WTC11 (cell line): ENCODE results near the gene SLFN14. TPM values are rescaled to one million over a fixed set of nuclear protein-coding genes. Genes with fewer than 3 reads are reported as not detected.

ENCODE experiments used
- ATAC-seq: fragments of 200-7000 bp; cut with Tn5 transposase; 2 replicates; pipeline ENCODE4 v1.10.0; 2021; ENCODE audit warnings: mild to moderate bottlenecking, moderate library complexity
- CTCF ChIA-PET: fragments of 300-600 bp; sonication (Branson Sonifier 250); formaldehyde crosslinking; loops from one replicate; lab custom pipeline; 2021; ENCODE audit warnings: antibody characterized with exemption; lab: Charles Lee
- POLR2A ChIA-PET: fragments of 350-600 bp; sonication (Branson Sonifier 250); formaldehyde crosslinking; loops from one replicate; lab custom pipeline; 2021; ENCODE audit warnings: antibody characterized with exemption; lab: Charles Lee
- DNase-seq: peaks from one replicate; pipeline ENCODE4 v3.0.0; 2021; ENCODE audit warnings: low spot score
- H3K27ac Mint-ChIP-seq: 2 replicates; pipeline ENCODE4 v1.8.0; 2021; ENCODE audit warnings: mixed read lengths
- H3K27me3 Mint-ChIP-seq: 2 replicates; pipeline ENCODE4 v1.8.0; 2021; ENCODE audit warnings: low read depth, mild to moderate bottlenecking, moderate library complexity, mixed read lengths
- H3K36me3 Mint-ChIP-seq: 2 replicates; pipeline ENCODE4 v1.8.0; 2021; ENCODE audit warnings: mixed read lengths
- H3K4me1 Mint-ChIP-seq: 2 replicates; pipeline ENCODE4 v1.8.0; 2022; ENCODE audit warnings: mixed read lengths
- H3K4me3 Mint-ChIP-seq: 2 replicates; pipeline ENCODE4 v1.8.0; 2021; ENCODE audit warnings: mild to moderate bottlenecking, moderate library complexity, mixed read lengths
- H3K9me3 Mint-ChIP-seq: 2 replicates; pipeline ENCODE4 v1.8.0; 2021; ENCODE audit warnings: mixed read lengths
- CREB1 ChIP-seq: sonication (generic); formaldehyde crosslinking; IDR thresholded peaks from 2 replicates; pipeline ENCODE4 v1.8.0; 2023; ENCODE audit warnings: mild to moderate bottlenecking, missing genetic modification reagents
- CREM ChIP-seq: sonication (generic); formaldehyde crosslinking; IDR thresholded peaks from 2 replicates; pipeline ENCODE4 v1.8.1; 2022; ENCODE audit warnings: mild to moderate bottlenecking, missing genetic modification reagents, moderate library complexity
- ETV6 ChIP-seq: sonication (generic); formaldehyde crosslinking; IDR thresholded peaks from 2 replicates; pipeline ENCODE4 v1.8.1; 2022; ENCODE audit warnings: mild to moderate bottlenecking, missing genetic modification reagents
- FOXJ3 ChIP-seq: sonication (generic); formaldehyde crosslinking; IDR thresholded peaks from 2 replicates; pipeline ENCODE4 v1.9.0; 2021; ENCODE audit warnings: missing genetic modification reagents, mild to moderate bottlenecking, borderline replicate concordance
- FOXK1 ChIP-seq: sonication (generic); formaldehyde crosslinking; IDR thresholded peaks from 2 replicates; pipeline ENCODE4 v1.8.0; 2022; ENCODE audit warnings: mild to moderate bottlenecking, moderate library complexity, missing genetic modification reagents
- FOXP1 ChIP-seq: sonication (generic); formaldehyde crosslinking; IDR thresholded peaks from 2 replicates; pipeline ENCODE4 v1.8.0; 2022; ENCODE audit warnings: missing genetic modification reagents, mild to moderate bottlenecking, moderate library complexity, borderline replicate concordance
- HMGA2 ChIP-seq: fragments of 250-450 bp; sonication (Bioruptor Pico); IDR thresholded peaks from 2 replicates; pipeline ENCODE4 v1.4.0; 2021; ENCODE audit warnings: mild to moderate bottlenecking, moderate library complexity
- IRF2 ChIP-seq: sonication (generic); formaldehyde crosslinking; IDR thresholded peaks from 2 replicates; pipeline ENCODE4 v1.8.0; 2022; ENCODE audit warnings: low read depth, missing genetic modification reagents, borderline replicate concordance
- JUN ChIP-seq: sonication (generic); formaldehyde crosslinking; IDR thresholded peaks from 2 replicates; pipeline ENCODE4 v1.8.0; 2023; ENCODE audit warnings: mild to moderate bottlenecking, missing genetic modification reagents
- MXD4 ChIP-seq: fragments of 250-450 bp; sonication (Bioruptor Pico); IDR thresholded peaks from 2 replicates; pipeline ENCODE4 v1.8.0; 2021; ENCODE audit warnings: mild to moderate bottlenecking, moderate library complexity, borderline replicate concordance
- MYBL2 ChIP-seq: sonication (generic); formaldehyde crosslinking; IDR thresholded peaks from 2 replicates; pipeline ENCODE4 v1.8.1; 2023; ENCODE audit warnings: mild to moderate bottlenecking, moderate library complexity, missing genetic modification reagents
- SMAD3 ChIP-seq: sonication (generic); formaldehyde crosslinking; IDR thresholded peaks from 2 replicates; pipeline ENCODE4 v1.8.0; 2022; ENCODE audit warnings: missing genetic modification reagents, mild to moderate bottlenecking, borderline replicate concordance
- ZNF317 ChIP-seq: sonication (generic); formaldehyde crosslinking; IDR thresholded peaks from 2 replicates; pipeline ENCODE4 v1.8.1; 2023; ENCODE audit warnings: low read depth, mild to moderate bottlenecking, moderate library complexity, missing genetic modification reagents, borderline replicate concordance
- ZNF671 ChIP-seq: fragments of 250-450 bp; sonication (Bioruptor Pico); IDR thresholded peaks from 2 replicates; pipeline ENCODE4 v1.8.0; 2021; ENCODE audit warnings: mild to moderate bottlenecking
- total RNA-seq: library from RNA; stranded (reverse); gene quantifications from 3 replicates; pipeline ENCODE4 v1.2.3, GENCODE V29; 2021
- TF ChIP-seq, protein P1 (sequence below): sonication (generic); formaldehyde crosslinking; IDR thresholded peaks from 2 replicates; pipeline ENCODE4 v1.8.1; 2023; ENCODE audit warnings: mild to moderate bottlenecking, missing genetic modification reagents, moderate library complexity
- TF ChIP-seq, protein P2 (sequence below): sonication (generic); formaldehyde crosslinking; IDR thresholded peaks from 2 replicates; pipeline ENCODE4 v1.8.0; 2022; ENCODE audit warnings: mild to moderate bottlenecking, missing genetic modification reagents
- TF ChIP-seq, protein P3 (sequence below): fragments of 250-450 bp; sonication (Bioruptor Pico); IDR thresholded peaks from 2 replicates; pipeline ENCODE4 v1.9.0; 2021; ENCODE audit warnings: mild to moderate bottlenecking
- TF ChIP-seq, protein P4 (sequence below): sonication (generic); formaldehyde crosslinking; IDR thresholded peaks from 2 replicates; pipeline ENCODE4 v1.8.1; 2023; ENCODE audit warnings: mild to moderate bottlenecking, missing genetic modification reagents, borderline replicate concordance
- TF ChIP-seq, protein P5 (sequence below): sonication (generic); formaldehyde crosslinking; IDR thresholded peaks from 2 replicates; pipeline ENCODE4 v1.8.1; 2023; ENCODE audit warnings: mild to moderate bottlenecking, missing genetic modification reagents

SLFN14 gene
- total RNA-seq, 1 experiment from 2014 or later, result not detected

DNA sequence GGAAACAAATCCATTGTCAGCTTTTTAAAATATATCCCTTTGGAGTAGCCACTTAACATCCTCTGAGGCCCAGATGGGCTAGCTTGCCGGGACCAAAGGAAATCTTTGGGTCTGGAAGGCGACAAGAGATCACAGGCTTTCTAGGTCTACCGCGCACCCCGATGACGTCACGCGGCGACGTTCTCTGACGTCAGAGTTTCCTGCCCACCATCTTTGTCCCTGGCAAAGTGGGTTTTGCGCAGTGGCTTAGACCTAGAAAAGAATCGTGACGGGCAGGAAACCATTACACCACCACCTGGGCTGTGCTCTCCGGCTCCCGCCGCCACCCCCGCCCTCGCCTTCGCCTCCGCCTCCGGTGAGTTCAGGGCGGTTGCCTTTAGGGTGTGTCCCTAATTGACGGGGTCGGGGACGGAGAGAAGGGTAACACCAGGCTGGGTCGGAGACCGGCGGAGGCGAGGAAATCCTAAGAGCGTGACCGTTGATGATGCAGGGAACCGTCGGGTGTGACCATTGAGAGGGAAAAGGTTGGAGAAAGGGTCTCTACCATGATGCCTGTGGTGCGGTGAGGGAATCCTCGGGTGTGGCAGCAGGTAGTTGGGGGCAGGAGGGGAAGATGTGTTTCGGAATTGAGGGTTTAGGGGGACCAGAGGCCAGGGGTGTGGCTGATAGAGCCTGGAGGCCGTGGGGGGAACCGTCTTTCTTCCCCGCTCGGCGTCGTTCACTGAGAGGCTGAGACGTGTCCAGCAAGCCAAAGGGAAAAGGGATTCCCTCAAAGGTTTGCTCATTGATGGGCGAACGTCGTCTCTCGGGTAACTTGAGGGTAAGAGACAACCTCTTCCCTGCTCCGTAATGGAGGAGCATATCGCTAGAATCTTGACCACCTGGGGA lies 26.7 kb upstream of the SLFN14 start, which contains the start of gene AP2B1 (continued):
- TF ChIP-seq MYBL2 (CRISPR knock-in tag), result peak; percentile 75; the same call in 1 of the 2 replicates
- TF ChIP-seq MXD4 (CRISPR knock-in tag), result no peak
- peak; percentile 69; the same call in 1 of the 2 replicates for TF ChIP-seq FOXP1 (CRISPR knock-in tag)
- TF ChIP-seq ETV6 (CRISPR knock-in tag), result peak; percentile 84
- TF ChIP-seq CREB1 (CRISPR knock-in tag), result peak; percentile 94
- TF ChIP-seq FOXK1 (CRISPR knock-in tag), result peak; percentile 85; the same call in 1 of the 2 replicates
- peak; percentile 100 for TF ChIP-seq CREM (CRISPR knock-in tag)
- TF ChIP-seq, protein P1, sequence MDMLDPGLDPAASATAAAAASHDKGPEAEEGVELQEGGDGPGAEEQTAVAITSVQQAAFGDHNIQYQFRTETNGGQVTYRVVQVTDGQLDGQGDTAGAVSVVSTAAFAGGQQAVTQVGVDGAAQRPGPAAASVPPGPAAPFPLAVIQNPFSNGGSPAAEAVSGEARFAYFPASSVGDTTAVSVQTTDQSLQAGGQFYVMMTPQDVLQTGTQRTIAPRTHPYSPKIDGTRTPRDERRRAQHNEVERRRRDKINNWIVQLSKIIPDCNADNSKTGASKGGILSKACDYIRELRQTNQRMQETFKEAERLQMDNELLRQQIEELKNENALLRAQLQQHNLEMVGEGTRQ (CRISPR knock-in tag), result no peak; the same call in 1 of the 2 replicates
- TF ChIP-seq, protein P2, sequence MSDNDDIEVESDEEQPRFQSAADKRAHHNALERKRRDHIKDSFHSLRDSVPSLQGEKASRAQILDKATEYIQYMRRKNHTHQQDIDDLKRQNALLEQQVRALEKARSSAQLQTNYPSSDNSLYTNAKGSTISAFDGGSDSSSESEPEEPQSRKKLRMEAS, result peak; percentile 88
- 0 out of 2 replicates have a peak, but pooled peaks have one; percentile 5 for TF ChIP-seq HMGA2 (CRISPR knock-in tag)

DNA sequence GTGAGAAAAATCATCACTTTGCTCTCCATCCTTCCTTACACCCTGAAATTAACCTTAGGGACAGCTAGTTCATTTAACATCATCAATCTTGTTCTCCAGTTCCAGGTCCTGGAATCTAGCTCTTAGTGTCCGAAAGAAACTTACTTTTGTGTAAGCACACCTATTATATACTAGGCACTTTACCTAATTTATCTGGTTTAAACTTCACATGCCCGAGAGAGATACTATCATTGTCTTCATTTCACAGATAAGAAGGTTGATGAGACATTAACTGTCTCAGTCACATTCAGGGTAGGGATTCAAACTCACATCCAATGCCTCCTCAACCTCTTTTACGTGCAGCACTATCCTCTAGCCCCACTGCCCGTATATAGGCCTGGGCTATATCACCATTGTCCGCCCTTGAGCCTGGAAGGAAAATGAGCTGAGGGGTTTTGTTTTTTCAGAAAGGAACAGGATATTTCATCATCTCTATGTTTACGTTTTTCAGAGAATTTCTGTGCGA lies 26.0 kb upstream of the SLFN14 start:
- CTCF ChIA-PET, result interaction anchor here (0.8 to 2.1 kb wide), 5 partner anchors 8 to 177 kb away, joined by 3 to 12 read pairs (median 4); no protein-coding TSS in a partner anchor
- TF ChIP-seq JUN (no peak), SMAD3 (CRISPR knock-in tag) (no peak), MYBL2 (CRISPR knock-in tag) (no peak), IRF2 (CRISPR knock-in tag) (no peak), ZNF317 (no peak), CREM (CRISPR knock-in tag) (no peak), ZNF671 (CRISPR knock-in tag) (no peak), FOXJ3 (CRISPR knock-in tag) (no peak)
- TF ChIP-seq, protein P3, sequence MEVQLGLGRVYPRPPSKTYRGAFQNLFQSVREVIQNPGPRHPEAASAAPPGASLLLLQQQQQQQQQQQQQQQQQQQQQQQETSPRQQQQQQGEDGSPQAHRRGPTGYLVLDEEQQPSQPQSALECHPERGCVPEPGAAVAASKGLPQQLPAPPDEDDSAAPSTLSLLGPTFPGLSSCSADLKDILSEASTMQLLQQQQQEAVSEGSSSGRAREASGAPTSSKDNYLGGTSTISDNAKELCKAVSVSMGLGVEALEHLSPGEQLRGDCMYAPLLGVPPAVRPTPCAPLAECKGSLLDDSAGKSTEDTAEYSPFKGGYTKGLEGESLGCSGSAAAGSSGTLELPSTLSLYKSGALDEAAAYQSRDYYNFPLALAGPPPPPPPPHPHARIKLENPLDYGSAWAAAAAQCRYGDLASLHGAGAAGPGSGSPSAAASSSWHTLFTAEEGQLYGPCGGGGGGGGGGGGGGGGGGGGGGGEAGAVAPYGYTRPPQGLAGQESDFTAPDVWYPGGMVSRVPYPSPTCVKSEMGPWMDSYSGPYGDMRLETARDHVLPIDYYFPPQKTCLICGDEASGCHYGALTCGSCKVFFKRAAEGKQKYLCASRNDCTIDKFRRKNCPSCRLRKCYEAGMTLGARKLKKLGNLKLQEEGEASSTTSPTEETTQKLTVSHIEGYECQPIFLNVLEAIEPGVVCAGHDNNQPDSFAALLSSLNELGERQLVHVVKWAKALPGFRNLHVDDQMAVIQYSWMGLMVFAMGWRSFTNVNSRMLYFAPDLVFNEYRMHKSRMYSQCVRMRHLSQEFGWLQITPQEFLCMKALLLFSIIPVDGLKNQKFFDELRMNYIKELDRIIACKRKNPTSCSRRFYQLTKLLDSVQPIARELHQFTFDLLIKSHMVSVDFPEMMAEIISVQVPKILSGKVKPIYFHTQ (CRISPR knock-in tag), result no peak
- TF ChIP-seq, protein P4, sequence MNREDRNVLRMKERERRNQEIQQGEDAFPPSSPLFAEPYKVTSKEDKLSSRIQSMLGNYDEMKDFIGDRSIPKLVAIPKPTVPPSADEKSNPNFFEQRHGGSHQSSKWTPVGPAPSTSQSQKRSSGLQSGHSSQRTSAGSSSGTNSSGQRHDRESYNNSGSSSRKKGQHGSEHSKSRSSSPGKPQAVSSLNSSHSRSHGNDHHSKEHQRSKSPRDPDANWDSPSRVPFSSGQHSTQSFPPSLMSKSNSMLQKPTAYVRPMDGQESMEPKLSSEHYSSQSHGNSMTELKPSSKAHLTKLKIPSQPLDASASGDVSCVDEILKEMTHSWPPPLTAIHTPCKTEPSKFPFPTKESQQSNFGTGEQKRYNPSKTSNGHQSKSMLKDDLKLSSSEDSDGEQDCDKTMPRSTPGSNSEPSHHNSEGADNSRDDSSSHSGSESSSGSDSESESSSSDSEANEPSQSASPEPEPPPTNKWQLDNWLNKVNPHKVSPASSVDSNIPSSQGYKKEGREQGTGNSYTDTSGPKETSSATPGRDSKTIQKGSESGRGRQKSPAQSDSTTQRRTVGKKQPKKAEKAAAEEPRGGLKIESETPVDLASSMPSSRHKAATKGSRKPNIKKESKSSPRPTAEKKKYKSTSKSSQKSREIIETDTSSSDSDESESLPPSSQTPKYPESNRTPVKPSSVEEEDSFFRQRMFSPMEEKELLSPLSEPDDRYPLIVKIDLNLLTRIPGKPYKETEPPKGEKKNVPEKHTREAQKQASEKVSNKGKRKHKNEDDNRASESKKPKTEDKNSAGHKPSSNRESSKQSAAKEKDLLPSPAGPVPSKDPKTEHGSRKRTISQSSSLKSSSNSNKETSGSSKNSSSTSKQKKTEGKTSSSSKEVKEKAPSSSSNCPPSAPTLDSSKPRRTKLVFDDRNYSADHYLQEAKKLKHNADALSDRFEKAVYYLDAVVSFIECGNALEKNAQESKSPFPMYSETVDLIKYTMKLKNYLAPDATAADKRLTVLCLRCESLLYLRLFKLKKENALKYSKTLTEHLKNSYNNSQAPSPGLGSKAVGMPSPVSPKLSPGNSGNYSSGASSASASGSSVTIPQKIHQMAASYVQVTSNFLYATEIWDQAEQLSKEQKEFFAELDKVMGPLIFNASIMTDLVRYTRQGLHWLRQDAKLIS (CRISPR knock-in tag), result no peak
- TF ChIP-seq, protein P5, sequence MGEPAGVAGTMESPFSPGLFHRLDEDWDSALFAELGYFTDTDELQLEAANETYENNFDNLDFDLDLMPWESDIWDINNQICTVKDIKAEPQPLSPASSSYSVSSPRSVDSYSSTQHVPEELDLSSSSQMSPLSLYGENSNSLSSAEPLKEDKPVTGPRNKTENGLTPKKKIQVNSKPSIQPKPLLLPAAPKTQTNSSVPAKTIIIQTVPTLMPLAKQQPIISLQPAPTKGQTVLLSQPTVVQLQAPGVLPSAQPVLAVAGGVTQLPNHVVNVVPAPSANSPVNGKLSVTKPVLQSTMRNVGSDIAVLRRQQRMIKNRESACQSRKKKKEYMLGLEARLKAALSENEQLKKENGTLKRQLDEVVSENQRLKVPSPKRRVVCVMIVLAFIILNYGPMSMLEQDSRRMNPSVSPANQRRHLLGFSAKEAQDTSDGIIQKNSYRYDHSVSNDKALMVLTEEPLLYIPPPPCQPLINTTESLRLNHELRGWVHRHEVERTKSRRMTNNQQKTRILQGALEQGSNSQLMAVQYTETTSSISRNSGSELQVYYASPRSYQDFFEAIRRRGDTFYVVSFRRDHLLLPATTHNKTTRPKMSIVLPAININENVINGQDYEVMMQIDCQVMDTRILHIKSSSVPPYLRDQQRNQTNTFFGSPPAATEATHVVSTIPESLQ (CRISPR knock-in tag), result no peak
- Mint-ChIP-seq H3K9me3 (no peaks in the 10 kb centered on the region), H3K4me1 (peaks cover 19% of the 10 kb centered on the region), H3K4me3 (peak overlapping the region; percentile 100), H3K27me3 (peaks cover 12% of the 10 kb centered on the region), H3K27ac (peak overlapping the region; percentile 100), H3K36me3 (peaks cover 4% of the 10 kb centered on the region; the same call in 1 of the 2 replicates)
- no peak for DNase-seq
- POLR2A ChIA-PET, result interaction anchor here (0.5 to 1.5 kb wide), 3 partner anchors 8 to 155 kb away, joined by 3 to 17 read pairs (median 3); partner anchors contain the start of gene PEX12
- ATAC-seq, result peak; percentile 21
